Fibroblast of skin of left quadriceps (primary cell): ENCODE data around the gene GLRA3.
"Not testable (repeated sequence)": the region's sequence is repeated elsewhere in the genome, so short reads cannot be mapped to it uniquely, and the experiment has no call there.

Experiments
- DNase-seq, 2 experiments: peaks; one replicate each; pipeline ENCODE4 v3.0.0-alpha.2; 2013; ENCODE audit warnings: low read depth in 2 of 2

Gene GLRA3

GRCh38 chr4:174663216-174663615, 165.8 kb downstream of the GLRA3 start:
- DNase-seq = peak; percentile 91 to 92

DNA sequence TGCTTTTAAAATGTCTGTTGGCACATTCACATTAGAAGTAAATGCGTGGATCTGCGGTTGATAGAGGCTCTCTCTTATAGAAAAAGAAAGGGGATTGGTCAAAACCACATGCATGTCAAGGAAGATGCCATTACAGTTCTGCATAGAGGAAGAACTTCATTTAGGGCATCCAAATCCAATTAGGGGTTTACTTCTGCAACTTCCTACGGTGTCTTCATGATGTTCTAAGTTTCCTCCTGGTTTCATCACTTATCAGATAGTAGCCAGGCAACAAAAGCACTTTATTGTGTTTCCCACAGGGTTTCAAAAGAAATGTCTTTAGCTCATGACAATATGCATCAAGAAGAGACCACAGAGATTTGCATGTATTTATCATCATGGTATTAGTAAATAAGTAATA, 170.8 kb downstream of the GLRA3 start:
- no peak for DNase-seq

DNA sequence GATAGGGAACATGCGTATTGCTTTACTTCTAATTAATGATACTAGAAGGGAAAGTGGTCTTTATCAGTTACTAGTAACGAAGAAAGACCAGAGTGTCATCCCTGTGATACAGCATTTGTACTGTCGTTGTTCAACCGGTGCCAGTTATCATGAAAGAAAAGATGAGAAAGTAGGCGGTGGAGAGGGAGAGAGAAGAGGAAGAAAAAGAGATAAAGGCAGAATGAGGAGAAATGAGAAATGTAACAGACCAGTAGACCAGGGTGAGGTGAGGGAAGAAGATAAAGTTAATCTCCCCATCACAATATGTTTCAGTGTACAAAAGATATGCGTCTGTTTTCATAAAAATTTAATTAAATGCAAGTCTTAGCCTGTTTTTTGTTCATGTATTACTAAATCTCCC, 171.6 kb downstream of the GLRA3 start:
- no peak for DNase-seq

DNA sequence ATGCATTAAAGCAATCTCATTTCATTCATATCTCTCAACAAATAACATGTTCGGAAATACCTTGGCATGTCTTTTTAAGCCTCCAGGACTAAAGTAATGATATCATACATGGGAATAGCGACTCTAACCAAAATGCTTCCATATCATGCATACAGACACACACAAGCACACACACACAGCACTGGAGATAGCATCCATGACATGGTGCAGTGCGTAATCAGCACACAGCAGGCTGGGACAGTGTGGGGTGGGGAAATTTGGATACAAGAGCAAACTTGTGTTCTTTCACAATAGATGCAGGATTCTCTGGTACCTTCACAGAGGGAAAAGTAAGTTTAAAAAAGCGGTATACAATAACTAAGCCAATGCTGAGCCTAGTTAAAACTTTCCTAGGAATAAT, 174.4 kb downstream of the GLRA3 start:
- DNase-seq = no peak

DNA sequence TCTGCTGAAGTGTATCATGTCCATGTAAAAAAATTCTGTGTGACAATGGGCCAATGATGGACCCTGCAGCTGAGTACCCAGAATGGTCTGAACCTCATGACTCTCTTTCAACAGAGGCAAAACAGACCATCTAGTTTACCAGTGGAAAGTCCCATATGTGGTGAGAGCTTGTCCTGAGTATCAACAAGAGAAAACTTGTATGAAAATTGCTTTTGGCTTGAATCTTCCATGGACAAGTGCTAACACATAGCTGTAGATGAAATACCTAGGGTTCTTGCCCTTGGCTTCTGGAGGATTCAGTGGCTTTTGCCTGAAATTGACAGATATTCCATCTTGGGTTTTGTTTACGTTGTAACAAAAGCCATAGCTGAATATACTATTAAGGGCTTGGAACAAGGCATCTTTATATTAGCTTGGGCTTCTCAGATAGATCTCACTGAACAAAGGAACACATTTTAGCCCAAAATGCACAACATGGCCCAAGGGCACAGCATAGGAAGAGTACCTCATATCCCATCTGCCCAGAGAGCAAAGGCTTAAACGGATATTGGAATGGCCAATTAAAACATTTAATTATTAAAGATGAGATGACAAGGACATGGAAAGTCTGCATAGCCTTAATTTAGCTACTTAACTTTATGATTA, 178.2 kb downstream of the GLRA3 start:
- DNase-seq = no peak

GRCh38 chr4:174648812-174649211, 180.2 kb downstream of the GLRA3 start:
- no peak for DNase-seq

GRCh38 chr4:174646326-174646725, 182.7 kb downstream of the GLRA3 start:
- DNase-seq = no peak

DNA sequence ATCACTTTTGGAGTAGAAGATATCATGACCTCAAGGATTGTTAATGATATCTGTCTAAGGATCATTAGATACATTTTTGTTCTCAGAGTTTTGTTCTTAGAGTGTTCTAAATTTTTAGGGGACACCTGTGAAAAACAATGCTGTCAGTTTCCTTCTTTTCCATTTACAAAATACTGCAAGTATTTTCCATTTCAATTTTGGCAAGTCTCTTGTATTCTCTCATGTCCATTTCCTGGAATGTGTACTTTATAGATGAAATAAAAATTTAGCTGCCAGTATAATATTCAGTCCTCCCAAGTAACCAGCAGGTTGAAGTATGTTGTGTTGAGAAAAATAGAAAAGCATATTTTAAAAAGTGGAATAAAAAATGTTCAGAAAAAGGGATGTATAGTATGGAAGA, 188.9 kb downstream of the GLRA3 start:
- DNase-seq = no peak

DNA sequence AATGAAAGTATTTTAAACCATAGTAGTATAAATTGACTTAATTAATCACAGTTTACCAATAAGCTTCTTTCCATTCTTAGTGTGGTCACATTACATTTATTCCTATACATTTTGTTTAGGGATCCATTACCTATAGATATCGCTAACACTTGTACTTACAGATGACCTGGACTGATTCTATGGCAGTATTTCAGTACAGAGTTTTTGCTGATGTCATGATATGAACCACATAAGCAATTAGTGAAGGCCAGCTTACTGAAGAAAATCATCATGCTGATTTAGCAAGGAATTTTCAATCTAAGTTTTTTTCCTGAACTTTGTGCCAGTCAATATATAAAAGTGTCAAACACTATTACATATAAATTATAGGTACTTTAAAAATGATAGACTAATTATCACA, 193.3 kb downstream of the GLRA3 start:
- DNase-seq = no peak

DNA sequence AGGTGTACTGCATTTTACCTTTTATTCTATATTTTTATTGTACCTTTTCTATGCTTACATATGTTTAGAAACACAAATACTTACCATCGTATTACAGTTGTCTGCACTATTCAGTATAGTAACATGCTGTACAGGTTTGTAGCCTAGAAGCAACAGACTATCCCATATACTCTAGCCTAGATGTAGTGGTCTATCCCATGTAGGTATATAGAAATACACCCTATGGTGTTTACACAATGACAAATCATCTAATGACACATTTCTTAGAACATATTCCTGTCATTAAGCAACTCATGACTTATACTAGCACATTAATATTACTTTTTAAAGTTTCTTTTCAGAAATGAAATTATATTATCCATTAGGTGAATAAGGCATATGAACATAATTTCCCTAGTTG, 195.6 kb downstream of the GLRA3 start:
- no peak for DNase-seq

DNA sequence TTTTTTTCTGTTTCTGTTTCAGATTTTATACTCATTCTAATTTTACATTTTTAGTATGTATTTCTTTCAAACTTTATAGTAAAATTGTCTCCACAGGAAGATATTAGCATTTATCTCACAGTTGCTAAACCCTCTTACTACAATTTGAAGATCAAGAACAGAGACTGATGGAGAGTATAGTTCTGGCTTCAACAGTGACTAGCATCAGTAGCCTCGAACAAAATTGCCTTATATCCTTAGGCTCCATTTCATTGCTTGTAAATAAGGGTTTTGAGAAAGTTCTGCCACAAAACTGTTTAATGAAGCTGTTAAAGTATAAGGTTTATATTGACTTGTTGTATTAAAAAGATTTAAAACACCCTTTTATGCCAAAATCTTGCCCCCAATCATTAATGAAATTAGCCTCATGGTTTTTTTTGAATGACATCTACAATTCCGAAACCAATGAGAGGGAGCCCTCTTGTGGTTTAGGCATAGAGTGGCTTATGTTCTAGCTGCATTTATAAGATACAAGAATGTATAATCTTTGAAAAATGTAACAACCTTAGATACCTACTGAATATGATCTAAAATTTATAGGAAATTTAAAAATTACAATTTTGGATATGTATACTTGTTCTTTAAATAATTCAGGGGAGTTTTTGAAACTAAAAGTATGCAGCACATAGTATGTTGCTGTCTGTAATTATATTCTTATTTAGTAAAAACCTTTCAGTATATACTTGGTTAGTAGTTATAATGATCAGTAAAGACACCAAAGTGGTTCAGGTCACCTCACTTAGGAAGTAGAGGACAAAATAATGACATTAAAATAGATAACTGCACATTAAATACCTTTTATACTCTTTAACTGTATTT, 196.9 kb downstream of the GLRA3 start:
- peak; percentile 21 to 25 for DNase-seq

- DNase-seq = not testable (repeated sequence)
Observed at GRCh38 chr4:174629907-174630450, 199.1 kb downstream of the GLRA3 start.

DNA sequence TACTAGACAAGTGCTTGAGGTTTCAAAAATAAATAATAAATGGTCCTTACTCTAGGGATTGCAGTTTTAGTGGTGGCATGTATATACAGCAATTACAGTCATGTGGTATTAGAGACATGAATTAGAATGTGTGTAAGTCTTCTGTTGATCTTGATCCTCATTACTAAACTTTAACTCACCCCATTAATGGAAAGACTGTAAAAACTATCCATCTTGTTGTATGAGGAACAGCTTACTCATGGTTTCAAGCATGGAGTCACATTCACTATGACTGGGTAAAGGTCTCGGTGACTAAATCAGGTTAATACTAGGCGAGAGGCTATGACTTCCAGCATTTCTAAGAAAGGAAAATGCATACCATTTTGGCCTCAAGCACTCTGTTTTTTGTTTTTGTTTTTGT, 199.8 kb downstream of the GLRA3 start:
- no peak for DNase-seq

GRCh38 chr4:174628191-174628590, 200.9 kb downstream of the GLRA3 start:
- DNase-seq = no peak

DNA sequence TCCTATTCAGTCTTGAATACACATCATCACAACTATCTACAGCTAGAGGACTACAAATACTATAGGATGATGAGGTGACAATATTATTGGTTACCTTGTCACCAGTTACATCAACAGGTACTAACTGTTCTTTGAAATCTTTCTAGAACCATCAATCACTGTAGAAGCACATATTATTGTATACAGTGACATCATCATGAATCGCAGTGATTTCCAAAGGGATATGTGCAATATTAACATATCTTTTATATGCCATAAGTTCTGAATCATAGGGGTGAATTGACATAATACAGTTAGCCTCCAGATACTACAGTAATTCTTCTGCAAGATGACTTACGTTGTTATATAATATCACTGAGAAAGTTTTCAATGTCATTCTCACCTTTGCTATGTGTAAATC, 201.6 kb downstream of the GLRA3 start:
- no peak for DNase-seq

- no peak for DNase-seq
Observed at GRCh38 chr4:174626342-174627008, 202.6 kb downstream of the GLRA3 start.

DNA sequence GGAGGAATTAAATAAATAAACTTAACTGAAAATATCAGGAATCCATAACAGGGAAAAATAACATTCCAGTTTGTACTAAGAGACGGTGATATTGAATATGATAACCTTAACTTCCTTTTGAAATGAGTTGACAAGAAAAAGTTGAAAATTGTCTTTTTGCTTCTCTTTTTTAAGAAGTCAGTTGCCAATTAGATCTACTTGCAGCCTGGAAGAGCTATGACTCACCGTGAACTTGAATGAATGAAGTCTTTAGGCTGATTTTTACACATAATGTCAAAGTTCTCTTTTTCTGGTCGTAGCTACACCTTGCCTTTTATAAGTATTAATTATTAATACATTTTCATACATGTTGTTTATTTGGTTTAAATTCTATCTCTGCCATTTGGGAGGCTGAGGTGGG, 212.4 kb downstream of the GLRA3 start:
- no peak for DNase-seq

GRCh38 chr4:174613979-174614378, 215.1 kb downstream of the GLRA3 start:
- DNase-seq = no peak

- no peak for DNase-seq
Observed at GRCh38 chr4:174611792-174612191, 217.3 kb downstream of the GLRA3 start.

- DNase-seq = no peak
Observed at GRCh38 chr4:174607792-174608191, 221.3 kb downstream of the GLRA3 start.

- peak; percentile 5 for DNase-seq
Observed at GRCh38 chr4:174604198-174604597, 224.8 kb downstream of the GLRA3 start.

DNA sequence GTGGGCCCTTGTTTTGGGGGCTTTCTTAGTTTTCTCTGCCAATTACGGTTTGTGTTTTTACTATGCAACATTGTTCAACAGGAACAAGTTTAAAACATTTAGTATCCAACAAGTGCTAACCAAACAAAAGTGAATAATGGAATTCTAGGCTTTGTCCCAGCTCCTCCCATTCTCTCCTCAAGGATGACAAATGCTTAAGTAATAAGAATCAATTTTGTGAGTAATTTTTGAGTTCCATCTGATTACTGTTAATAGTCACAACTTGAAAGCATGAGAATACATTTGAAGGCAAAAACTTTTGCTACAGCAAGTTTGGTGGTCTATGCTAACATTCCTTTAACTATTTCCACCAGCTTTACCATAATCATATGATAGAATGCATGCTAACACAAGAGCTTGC, 228.7 kb downstream of the GLRA3 start:
- DNase-seq = no peak

DNA sequence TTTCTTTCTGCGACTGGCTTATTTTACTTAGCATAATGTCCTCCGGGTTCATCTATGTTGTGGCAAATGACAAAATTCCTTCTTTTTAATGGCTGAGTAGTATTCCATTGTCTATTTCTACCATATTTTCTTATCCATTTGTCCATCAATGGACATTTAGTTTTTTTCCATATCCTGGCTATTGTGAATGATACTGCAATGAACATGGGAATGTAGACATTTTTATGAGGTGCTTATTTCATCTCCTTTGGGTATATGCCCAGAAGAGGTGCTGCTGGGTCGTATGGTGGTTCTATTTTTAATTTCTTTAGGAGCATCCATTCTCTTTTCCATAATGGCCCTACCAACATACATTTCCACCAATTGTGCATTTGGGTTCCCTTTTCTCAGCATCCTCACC, 230.2 kb downstream of the GLRA3 start:
- DNase-seq = no peak
